NCI-H1436 treated with DMSO at 0.1 percent for 48 hours (cell line): ENCODE measurements around the gene BEGAIN.
A peak's percentile ranks its signal among the peaks of the same experiment; 100 is the strongest.
"Not testable (repeated sequence)": the region's sequence is repeated elsewhere in the genome, so short reads cannot be mapped to it uniquely, and the experiment has no call there.

ENCODE experiments used
- DNase-seq: peaks from one replicate; lab custom pipeline; 2025; lab: John Stamatoyannopoulos, UW

The BEGAIN gene

GRCh38 chr14:100506053-100506452, 81.2 kb downstream of the BEGAIN start:
- not testable (repeated sequence) for DNase-seq

DNA sequence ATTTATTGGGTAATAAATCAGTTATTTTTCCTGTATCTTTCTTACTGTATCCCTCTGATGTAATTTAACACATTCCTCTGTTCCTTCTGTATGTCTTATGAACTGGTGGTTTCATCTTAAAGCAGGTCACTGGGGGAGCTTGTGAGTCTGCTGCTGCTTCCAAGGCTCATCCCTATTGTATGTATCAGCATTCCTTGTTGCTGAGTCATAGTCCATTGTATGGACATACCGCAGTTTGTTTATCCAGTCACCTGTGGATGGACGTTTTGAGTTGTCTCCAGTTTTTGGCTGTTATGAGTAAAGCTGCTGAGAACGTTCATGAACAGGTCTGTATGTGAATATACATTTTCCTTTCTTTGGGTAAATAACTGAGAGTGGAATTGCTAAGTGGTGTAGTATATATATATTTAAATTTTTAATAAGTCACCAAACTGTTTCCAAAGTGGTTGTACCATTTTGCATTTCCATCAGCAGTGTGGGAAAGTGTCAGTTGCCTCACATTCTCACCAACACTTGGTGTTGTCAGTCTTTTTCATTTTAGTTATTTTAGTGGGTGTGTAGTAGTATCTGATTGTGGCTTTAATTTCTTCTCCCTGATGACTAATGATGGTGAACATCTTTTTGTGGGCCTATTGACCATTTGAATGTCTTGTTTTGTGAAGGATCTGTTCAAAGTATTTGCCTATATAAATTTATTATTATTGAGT, 82.7 kb downstream of the BEGAIN start:
- DNase-seq, result no peak

DNA sequence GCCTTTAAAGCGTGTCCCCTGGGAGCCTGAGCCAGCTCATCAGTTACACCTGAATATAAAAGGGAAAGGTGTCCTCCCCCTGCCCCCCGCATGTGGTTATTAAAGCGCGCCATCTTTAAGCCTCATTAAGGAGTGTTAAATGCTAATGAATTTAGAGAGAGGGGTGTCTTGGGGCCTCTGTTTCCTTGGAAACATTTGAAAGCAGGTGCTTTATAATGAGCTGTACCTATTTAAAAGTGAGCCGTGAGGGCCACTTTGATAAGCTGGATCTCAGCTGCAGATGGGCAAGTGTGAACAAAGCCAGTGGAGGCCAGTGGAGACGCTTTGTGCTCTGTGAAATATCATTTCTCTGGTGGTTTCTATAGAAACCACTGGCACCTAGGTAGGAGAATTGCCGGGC, 84.0 kb downstream of the BEGAIN start:
- peak; percentile 87 for DNase-seq

DNA sequence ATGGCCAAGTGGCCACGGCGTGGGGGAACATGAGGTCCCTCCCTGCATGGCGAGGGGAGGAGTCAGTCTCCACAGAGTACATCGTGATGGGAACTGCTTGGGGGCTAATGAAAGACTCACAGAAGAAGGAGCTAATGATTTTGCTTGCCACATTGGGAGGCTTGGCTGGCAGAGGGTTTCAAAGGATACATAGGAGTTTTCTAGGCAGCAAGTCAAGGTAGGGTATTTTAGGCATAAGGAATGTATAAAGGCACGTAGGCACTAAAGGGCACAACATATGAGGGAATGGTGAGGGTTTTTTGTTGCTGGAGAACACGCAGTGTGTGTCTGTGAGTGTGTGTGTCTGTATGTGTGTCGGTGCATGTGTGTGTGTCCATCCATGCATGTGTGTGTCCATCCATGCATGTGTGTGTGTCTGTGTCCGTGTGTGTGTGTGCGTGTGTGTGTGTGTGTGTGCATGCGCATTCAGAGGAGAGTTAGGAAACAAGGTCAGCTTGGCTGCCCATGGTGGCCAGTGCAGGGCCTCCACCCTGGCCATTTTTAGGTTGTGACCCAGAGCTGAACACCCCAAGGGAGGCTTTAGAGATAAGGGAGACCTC, 84.5 kb downstream of the BEGAIN start:
- DNase-seq, result no peak

GRCh38 chr14:100500128-100500527, 87.1 kb downstream of the BEGAIN start:
- no peak for DNase-seq

DNA sequence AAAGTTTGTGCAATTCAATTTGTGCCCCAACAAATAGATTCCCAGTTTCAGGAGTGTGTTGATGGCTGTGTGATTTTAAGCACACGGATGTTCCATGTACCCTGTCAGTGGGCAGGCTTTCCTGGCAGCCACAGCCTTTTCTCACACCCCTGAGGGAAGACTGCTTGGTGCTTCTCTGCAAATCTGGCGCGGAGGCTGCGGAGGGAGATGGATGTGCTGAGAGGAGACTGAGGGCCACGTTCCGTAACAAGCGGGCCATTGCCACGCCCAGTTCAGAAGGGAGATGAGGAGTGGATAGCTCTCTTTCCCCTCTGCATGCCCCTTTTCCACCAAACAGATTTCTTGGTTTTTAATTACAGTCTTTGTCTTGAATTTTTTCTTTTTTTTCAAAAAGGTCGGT, 89.1 kb downstream of the BEGAIN start:
- DNase-seq, result no peak

- no peak for DNase-seq
Observed at GRCh38 chr14:100495917-100496316, 91.3 kb downstream of the BEGAIN start.

GRCh38 chr14:100494645-100495044, 92.6 kb downstream of the BEGAIN start:
- no peak for DNase-seq

- DNase-seq, result no peak
Observed at GRCh38 chr14:100490252-100490651, 97.0 kb downstream of the BEGAIN start.

DNA sequence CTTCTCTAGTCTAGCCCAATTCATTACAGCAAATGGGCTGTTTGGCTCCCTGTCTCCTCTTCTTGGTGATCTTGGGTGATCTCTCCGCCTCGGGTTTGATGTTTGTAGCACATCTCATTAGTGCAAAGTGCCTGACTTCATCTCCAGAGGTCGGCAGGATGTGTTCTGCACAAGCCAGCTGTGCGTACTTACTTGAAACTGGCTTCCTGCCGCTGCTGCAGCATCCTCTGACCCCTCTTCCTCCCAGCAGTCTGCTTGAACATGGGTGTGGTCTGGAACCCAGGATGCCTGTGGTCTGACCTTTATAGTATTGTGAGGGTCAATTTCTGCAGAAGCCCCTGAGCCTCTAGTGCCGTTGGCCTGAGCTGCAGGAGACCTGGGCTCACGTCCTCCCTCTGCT, 99.2 kb downstream of the BEGAIN start:
- no peak for DNase-seq

- DNase-seq, result no peak
Observed at GRCh38 chr14:100487304-100487703, 99.9 kb downstream of the BEGAIN start.
